Measurements from ENCODE around the gene CCNY.

- TF ChIP-seq, protein P1, sequence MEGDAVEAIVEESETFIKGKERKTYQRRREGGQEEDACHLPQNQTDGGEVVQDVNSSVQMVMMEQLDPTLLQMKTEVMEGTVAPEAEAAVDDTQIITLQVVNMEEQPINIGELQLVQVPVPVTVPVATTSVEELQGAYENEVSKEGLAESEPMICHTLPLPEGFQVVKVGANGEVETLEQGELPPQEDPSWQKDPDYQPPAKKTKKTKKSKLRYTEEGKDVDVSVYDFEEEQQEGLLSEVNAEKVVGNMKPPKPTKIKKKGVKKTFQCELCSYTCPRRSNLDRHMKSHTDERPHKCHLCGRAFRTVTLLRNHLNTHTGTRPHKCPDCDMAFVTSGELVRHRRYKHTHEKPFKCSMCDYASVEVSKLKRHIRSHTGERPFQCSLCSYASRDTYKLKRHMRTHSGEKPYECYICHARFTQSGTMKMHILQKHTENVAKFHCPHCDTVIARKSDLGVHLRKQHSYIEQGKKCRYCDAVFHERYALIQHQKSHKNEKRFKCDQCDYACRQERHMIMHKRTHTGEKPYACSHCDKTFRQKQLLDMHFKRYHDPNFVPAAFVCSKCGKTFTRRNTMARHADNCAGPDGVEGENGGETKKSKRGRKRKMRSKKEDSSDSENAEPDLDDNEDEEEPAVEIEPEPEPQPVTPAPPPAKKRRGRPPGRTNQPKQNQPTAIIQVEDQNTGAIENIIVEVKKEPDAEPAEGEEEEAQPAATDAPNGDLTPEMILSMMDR (IDR thresholded peaks at IDR 0.05) = no peak
- TF ChIP-seq, protein P2, sequence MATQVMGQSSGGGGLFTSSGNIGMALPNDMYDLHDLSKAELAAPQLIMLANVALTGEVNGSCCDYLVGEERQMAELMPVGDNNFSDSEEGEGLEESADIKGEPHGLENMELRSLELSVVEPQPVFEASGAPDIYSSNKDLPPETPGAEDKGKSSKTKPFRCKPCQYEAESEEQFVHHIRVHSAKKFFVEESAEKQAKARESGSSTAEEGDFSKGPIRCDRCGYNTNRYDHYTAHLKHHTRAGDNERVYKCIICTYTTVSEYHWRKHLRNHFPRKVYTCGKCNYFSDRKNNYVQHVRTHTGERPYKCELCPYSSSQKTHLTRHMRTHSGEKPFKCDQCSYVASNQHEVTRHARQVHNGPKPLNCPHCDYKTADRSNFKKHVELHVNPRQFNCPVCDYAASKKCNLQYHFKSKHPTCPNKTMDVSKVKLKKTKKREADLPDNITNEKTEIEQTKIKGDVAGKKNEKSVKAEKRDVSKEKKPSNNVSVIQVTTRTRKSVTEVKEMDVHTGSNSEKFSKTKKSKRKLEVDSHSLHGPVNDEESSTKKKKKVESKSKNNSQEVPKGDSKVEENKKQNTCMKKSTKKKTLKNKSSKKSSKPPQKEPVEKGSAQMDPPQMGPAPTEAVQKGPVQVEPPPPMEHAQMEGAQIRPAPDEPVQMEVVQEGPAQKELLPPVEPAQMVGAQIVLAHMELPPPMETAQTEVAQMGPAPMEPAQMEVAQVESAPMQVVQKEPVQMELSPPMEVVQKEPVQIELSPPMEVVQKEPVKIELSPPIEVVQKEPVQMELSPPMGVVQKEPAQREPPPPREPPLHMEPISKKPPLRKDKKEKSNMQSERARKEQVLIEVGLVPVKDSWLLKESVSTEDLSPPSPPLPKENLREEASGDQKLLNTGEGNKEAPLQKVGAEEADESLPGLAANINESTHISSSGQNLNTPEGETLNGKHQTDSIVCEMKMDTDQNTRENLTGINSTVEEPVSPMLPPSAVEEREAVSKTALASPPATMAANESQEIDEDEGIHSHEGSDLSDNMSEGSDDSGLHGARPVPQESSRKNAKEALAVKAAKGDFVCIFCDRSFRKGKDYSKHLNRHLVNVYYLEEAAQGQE (IDR thresholded peaks at IDR 0.05; ENCODE audit: insufficient read depth in 1 of 2, low read depth in 2 of 2, low read length in 1 of 2) = no peak
- TF ChIP-seq POLR2AphosphoS5 (IDR thresholded peaks at IDR 0.05; ENCODE audit: low read depth, low read length) = no peak
- TF ChIP-seq TCF7L2 (IDR thresholded peaks at IDR 0.05; ENCODE audit: low read depth, low read length) = no peak
- TF ChIP-seq SIN3A (IDR thresholded peaks at IDR 0.05; ENCODE audit: borderline replicate concordance, insufficient read depth, low read depth, low read length) = no peak
Measured at GRCh38 chr10:35451151-35452016, 115.1 kb downstream of the CCNY start.

Measured in Panc1 (cell line).